IPS-15b (cell line): ENCODE data around the gene TBC1D16.

Experiments used
- H3K27me3 ChIP-seq: one replicate; pipeline ENCODE4 v1.6.1; 2013; ENCODE audit warnings: low read length; ENCODE audit not compliant: control insufficient read depth, insufficient read depth
- H3K36me3 ChIP-seq: one replicate; pipeline ENCODE4 v1.6.1; 2013; ENCODE audit warnings: low read length; ENCODE audit not compliant: control insufficient read depth, insufficient read depth
- H3K4me1 ChIP-seq: one replicate; pipeline ENCODE4 v1.6.1; 2013; ENCODE audit warnings: mild to moderate bottlenecking, low read length; ENCODE audit not compliant: control insufficient read depth, insufficient read depth
- H3K4me3 ChIP-seq: one replicate; pipeline ENCODE4 v1.5.1; 2013; ENCODE audit warnings: low read depth, low read length
- H3K9ac ChIP-seq: one replicate; pipeline ENCODE4 v1.6.1; 2013; ENCODE audit warnings: low read depth, mild to moderate bottlenecking, low read length
- H3K9me3 ChIP-seq: one replicate; pipeline ENCODE4 v1.6.1; 2013; ENCODE audit warnings: mild to moderate bottlenecking, low read length; ENCODE audit not compliant: control insufficient read depth, insufficient read depth

TBC1D16 gene

DNA sequence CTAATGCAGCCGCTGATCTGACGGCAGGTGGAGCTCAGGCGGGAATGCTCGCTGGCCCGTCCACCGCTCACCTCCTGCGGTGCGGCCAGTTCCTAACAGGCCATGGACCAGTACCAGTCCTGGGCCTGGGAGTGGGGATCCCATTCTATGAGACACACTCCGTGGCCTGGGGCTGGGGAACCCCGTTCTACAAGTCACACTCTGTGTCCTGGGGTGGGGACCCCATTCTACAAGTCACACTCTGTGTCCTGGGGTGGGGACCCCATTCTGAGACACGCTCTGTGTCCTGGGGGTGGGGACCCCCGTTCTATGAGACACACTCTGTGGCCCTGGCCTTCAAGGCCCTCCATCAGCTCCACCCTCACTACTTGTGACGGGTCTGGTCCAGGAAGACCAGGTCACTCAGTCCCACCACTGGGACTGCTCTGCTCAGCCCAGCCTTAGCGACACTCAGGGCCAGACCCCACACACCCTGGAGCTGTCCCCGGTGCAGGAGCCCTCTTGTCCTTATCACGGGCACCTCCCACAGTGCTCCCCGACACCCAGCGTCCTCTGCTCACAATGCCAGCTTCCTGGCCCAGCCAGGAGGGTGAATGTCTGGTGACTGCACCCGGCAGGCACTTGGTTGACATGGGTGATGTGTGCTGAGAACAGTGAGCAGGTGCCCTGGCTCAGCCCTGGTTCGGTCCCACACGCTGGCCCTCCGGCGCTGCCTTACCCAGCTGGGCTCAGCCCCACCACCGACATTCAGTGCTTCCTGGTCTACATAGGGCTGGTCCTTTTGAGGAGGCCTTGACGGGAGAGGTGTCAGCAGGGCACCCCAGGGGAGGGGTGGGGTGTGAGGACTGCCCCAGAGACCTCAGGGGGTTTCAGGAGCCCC is 89.1 kb downstream of the TBC1D16 start:
- Histone ChIP-seq H3K4me3 (no peak overlapping the region), H3K36me3 (peaks cover 58% of the 10 kb centered on the region), H3K9me3 (no peaks in the 10 kb centered on the region), H3K9ac (no peak overlapping the region), H3K27me3 (no peaks in the 10 kb centered on the region), H3K4me1 (peaks cover 13% of the 10 kb centered on the region)

DNA sequence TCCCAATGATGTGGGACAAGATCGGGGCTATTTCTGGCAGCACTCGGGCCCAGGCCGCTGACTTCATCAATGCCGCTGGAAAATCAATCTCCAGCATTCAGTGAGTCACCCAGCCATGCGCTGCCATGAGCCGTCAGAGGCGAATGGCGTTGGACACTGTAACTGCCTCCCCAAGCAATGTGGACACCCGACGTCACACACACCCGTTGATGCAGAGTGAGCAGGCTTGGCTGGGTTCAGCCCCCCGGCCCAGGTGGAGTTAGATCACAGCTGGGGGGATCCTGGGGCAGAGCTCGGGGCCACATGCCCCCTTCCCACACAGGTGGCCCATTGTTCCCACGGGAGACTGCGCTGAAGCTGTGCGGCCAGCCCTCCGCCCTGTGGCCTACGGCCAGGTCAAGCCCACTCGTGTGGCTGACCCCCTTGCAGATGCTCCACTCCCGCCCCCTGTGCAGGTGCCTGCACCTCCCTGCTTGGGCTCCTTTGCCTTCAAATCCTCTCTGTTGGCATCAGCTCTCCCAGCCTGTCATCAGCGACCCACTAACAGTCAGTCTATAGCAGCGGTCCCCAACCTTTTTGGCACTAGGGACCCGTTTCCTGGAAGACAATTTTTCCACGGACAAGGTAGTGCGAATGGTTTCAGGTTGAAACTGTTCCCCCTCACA is 89.9 kb downstream of the TBC1D16 start:
- Histone ChIP-seq H3K4me3 (no peak overlapping the region), H3K9ac (no peak overlapping the region), H3K36me3 (peaks cover 66% of the 10 kb centered on the region), H3K27me3 (no peaks in the 10 kb centered on the region), H3K4me1 (peaks cover 7% of the 10 kb centered on the region), H3K9me3 (no peaks in the 10 kb centered on the region)

DNA sequence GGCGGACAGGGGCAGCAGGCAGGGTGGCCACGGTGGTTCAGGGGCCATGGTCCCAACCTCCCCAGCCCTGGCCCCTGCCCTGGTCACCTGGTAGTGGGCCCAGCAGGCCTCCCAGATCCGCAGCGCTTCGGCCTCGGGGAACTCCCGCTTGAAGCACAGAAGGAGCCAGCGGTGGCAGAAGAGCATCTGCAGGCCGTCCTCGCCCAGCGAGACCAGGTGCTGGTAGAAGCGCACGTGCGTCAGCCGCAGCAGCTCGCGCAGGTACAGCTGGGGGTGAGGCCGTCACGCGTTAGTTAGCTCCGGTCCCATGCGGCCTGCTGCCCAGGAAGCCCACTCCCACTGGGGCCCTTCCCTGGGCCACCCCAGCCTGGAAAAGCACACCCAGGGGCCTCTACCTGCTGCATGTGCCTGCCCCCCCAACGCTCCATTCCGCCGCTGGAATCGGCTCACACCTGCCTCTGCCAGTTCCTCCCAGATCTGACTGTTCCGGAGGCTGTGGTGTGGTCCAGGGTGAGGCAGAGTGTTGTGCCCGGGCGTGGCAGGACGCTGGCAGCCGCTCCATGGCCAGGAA is 90.8 kb downstream of the TBC1D16 start:
- Histone ChIP-seq H3K36me3 (peaks cover 74% of the 10 kb centered on the region), H3K9me3 (no peaks in the 10 kb centered on the region), H3K4me3 (no peak overlapping the region), H3K9ac (no peak overlapping the region), H3K4me1 (peaks cover 7% of the 10 kb centered on the region), H3K27me3 (no peaks in the 10 kb centered on the region)

DNA sequence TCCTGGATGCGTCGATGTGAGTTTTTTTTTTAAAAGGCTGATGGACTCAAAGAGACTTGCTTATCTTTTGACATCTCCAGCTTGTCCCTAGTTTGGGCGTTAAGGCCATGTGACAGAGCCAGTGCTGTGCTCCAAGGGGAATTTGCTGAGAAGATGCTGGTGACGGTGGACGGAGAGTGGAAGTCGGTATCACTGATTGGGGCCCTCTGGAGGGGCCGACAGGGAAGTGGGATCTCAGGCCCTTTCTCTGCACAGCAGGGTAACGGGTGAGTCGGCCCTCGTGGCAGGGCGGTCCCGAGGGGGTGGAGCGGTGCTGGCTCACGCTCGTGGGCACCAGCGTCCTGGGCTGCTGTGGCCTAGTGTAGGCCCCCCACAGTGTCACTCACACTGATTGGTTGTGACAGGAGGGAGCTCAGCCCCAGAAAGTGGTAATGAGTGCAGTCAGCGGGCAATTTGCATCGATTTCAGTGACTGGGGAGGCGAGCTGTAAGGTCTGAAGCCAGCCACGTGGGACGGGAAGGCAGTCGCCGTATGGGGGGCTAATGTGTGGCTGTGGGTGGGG is 91.3 kb downstream of the TBC1D16 start:
- H3K9me3 ChIP-seq: no peaks in the 10 kb centered on the region
- no peak overlapping the region for H3K9ac ChIP-seq
- H3K27me3 ChIP-seq: no peaks in the 10 kb centered on the region
- H3K36me3 ChIP-seq: peaks cover 79% of the 10 kb centered on the region
- peaks cover 7% of the 10 kb centered on the region for H3K4me1 ChIP-seq
- no peak overlapping the region for H3K4me3 ChIP-seq

DNA sequence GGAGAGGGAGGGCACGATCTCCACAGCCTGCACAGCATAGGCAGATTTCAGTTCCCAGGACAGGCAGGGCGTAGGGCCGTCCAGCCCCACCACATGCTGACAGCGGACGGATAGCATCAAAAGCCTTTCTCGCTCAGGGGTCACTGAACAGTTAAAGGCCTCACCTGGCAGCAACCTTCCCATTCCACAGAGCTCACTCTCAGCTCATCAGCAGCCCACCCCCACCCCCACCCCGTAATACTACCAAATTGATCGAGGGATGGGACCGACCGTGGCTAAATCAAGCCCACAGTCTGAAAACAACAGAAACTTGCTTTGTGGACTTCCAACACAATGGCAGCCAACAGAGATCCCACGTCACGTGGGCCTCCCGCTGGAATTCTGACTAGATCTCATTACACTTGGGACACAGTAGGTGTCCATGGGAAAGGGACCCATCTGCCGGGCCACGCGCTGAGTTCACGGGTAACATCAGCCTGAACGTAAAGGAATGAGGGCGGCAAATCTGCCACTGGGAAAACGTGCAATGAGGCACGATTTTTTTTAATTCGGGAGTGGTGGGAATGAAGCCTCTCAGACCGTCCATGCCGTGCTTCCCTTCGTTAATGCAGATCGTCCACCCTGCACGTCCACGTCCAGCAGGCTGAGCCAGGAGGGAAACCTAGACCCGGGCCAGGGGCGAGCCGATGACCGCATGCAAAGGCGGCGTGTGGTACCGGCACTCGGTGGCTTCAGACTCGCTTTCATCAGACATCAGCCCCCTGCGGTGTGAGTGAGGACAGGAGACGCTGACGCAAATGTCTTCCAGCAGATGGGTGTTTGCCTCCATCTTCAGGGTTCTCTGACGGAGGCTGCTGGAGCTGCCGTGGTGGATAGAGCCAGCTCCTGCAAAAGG is 92.1 kb downstream of the TBC1D16 start:
- H3K27me3 ChIP-seq: no peaks in the 10 kb centered on the region
- H3K4me3 ChIP-seq: no peak overlapping the region
- H3K9ac ChIP-seq: no peak overlapping the region
- peaks cover 82% of the 10 kb centered on the region for H3K36me3 ChIP-seq
- H3K9me3 ChIP-seq: no peaks in the 10 kb centered on the region
- peaks cover 3% of the 10 kb centered on the region for H3K4me1 ChIP-seq

DNA sequence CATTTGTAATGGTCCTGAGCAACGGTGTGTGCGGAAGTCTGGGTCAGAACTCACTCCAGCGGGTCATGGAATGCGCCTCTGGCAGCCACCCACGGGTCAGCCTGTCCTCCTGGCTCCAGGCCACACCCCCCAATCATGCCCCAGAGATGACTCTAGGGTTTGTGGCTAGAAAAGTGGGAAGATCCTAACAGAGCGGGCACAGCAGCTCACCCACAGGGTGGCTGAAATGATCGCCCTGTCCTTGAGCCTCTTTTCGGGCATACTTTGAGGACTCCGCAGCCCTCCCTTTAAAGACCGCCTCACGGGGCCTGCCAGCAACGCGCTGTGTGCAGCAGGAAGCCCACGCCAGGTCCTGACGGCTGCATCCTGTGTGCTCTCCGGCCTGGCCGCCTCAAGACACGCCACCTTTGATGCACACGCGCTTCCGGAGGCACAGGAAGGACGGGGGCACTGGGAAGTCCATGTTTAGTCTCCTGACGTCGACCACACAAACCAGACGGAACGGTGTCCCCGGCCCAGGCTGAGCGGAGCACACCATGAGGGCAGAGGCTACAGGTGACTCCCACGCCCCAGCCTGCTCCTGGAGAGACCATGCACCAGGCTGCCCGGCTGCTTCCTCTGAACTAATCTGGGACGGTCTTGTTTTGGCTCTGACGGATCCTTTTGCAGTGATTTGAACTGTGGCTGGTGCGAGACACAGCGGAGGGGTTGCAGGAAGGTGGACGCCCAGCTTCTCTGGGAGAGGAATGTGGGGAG is 92.9 kb downstream of the TBC1D16 start:
- Histone ChIP-seq H3K27me3 (no peaks in the 10 kb centered on the region), H3K9me3 (no peaks in the 10 kb centered on the region), H3K9ac (no peak overlapping the region), H3K4me1 (peaks cover 8% of the 10 kb centered on the region), H3K36me3 (peaks cover 82% of the 10 kb centered on the region), H3K4me3 (no peak overlapping the region)

DNA sequence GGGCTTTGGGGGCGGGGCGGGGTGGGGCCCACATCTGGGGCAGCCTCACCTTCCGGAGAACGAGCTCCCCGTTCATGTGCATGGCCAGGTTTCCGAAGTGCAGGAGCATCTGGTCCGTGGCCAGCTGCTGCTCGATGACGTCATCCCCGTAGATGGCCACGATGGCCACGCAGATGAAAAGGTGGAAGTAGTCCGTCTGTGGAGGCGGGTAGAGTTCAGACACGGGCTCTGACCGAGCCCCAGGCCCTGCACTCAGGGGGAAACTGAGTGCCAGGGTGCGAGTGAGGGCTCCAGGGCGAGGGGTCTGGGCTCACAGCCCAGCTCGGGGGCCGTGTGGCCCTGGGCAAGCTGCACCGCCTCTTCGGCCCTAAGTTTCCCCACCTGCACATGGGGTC is 93.7 kb downstream of the TBC1D16 start:
- Histone ChIP-seq H3K27me3 (no peaks in the 10 kb centered on the region), H3K36me3 (peaks cover 79% of the 10 kb centered on the region), H3K9me3 (no peaks in the 10 kb centered on the region), H3K4me1 (peaks cover 11% of the 10 kb centered on the region), H3K4me3 (no peak overlapping the region), H3K9ac (no peak overlapping the region)

DNA sequence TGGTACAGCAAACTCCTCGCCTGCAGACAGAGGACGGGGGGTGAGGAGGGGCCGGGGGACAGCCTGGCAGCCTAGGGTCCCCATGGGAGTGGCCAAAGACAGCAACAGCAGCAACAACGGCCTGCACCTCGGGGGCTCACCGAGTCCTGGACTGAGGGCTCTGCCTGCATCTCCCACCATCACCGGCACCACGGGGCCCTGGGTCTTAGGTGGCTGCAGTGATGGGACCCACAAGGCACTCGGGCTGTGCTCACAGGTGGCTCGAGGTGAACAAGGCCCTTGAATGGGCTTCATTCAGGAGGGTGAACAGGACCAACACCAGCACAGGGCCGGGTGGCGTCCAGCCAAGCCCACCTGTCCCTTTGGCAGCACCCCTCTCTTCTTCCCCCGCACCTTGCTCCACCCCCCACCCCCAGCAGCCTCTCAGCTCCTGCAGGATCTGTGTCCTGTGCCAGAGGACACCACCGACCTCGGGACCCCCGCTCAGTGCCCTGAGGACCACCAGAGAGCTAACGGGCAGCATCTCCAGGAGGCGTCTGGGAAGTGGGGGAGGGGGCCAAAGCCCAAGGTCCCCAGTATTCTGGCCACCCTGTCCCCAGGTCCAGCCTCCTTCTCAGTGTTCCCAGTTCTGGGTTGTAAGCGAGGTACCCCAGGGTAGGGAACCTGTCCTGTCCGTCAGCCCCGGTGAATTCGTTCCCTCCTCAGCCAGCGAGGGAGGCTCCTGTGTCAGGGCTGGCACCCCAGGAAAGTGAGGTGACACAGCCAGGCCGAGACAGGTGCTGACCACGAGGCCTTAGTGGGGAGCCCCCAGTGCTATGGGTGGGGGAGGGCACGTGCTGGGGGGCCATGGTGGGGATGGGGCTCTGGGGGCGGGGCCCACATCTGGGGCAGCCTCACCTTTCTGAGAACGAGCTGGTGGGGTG is 94.3 kb downstream of the TBC1D16 start:
- peaks cover 72% of the 10 kb centered on the region for H3K36me3 ChIP-seq
- no peak overlapping the region for H3K9ac ChIP-seq
- H3K27me3 ChIP-seq: no peaks in the 10 kb centered on the region
- H3K9me3 ChIP-seq: no peaks in the 10 kb centered on the region
- no peak overlapping the region for H3K4me3 ChIP-seq
- peaks cover 11% of the 10 kb centered on the region for H3K4me1 ChIP-seq

DNA sequence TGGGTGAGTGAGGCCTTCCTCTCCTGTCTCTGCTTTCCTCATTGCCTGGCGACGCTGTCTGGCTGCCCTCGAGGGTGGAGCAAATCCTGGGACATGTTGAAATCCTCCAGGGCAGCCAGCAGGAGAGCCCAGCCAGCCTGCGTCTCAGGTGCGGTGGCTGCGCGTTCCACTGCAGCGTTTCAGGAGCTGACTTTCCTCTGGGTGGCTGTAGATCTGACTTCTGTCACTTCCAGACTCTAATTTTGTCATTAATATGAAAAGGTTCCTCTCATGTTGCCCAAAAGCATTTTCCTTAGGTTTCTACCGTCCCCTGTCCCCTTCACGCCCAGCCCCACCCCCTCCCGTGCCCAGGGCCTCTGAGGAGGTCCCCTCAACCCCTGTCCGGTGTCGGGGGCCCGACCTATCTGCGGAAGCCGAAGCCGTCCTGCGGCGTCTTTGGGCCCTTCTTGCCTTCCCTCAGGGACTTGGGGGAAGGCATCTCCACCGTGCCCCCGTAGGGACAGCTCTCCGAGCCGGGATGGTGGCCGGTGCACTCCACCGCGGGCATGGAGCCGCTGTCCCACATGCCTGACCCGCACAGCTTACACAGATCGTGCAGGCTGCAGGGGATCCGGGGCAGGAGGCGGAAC is 95.1 kb downstream of the TBC1D16 start:
- Histone ChIP-seq H3K36me3 (peaks cover 68% of the 10 kb centered on the region), H3K9me3 (no peaks in the 10 kb centered on the region), H3K4me3 (no peak overlapping the region), H3K9ac (no peak overlapping the region), H3K4me1 (peaks cover 12% of the 10 kb centered on the region), H3K27me3 (no peaks in the 10 kb centered on the region)
